ENCODE results near the gene ZNG1A.
"Not testable (repeated sequence)": the region's sequence is repeated elsewhere in the genome, so short reads cannot be mapped to it uniquely, and the experiment has no call there.

DNA sequence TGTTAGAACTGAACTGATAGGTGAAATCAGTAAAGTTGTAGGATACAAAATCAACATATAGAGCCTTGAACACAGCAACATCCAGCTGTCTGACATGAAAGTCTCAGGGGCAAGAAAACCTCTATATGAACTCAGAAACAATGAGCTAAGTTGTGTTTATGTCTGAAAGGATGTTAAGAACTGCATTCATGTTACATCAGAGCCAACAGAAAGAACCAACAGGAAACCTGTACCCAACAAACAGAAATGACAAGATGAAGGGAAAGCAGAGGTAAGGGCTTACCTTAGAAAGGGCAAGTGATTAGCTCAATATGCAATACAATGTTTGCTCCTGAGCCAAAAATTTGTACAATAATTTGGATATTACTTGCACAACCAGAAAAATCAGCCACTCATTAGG is 92.2 kb downstream of the ZNG1A start:
- TF ChIP-seq, protein P1, sequence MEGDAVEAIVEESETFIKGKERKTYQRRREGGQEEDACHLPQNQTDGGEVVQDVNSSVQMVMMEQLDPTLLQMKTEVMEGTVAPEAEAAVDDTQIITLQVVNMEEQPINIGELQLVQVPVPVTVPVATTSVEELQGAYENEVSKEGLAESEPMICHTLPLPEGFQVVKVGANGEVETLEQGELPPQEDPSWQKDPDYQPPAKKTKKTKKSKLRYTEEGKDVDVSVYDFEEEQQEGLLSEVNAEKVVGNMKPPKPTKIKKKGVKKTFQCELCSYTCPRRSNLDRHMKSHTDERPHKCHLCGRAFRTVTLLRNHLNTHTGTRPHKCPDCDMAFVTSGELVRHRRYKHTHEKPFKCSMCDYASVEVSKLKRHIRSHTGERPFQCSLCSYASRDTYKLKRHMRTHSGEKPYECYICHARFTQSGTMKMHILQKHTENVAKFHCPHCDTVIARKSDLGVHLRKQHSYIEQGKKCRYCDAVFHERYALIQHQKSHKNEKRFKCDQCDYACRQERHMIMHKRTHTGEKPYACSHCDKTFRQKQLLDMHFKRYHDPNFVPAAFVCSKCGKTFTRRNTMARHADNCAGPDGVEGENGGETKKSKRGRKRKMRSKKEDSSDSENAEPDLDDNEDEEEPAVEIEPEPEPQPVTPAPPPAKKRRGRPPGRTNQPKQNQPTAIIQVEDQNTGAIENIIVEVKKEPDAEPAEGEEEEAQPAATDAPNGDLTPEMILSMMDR (IDR thresholded peaks at IDR 0.05), result not testable (repeated sequence)
- not testable (repeated sequence) for TF ChIP-seq EP300 (IDR thresholded peaks at IDR 0.05; ENCODE audit: low read depth); POLR2AphosphoS5 (IDR thresholded peaks at IDR 0.05); POLR2A (IDR thresholded peaks at IDR 0.05)
